GM10266 (cell line): ENCODE data around the gene CTDNEP1.
A peak's percentile ranks its signal among the peaks of the same experiment; 100 is the strongest.

Experiments used
- DNase-seq: peaks from one replicate; pipeline ENCODE4 v3.0.0; 2012; ENCODE audit errors: extremely low spot score
- TF ChIP-seq, protein P1 (sequence below): IDR thresholded peaks from 2 replicates; pipeline ENCODE4 v1.5.1; 2012; ENCODE audit warnings: mild to moderate bottlenecking, low read depth; ENCODE audit not compliant: control insufficient read depth, insufficient read depth; ENCODE audit errors: missing control alignments

CTDNEP1 gene

DNA sequence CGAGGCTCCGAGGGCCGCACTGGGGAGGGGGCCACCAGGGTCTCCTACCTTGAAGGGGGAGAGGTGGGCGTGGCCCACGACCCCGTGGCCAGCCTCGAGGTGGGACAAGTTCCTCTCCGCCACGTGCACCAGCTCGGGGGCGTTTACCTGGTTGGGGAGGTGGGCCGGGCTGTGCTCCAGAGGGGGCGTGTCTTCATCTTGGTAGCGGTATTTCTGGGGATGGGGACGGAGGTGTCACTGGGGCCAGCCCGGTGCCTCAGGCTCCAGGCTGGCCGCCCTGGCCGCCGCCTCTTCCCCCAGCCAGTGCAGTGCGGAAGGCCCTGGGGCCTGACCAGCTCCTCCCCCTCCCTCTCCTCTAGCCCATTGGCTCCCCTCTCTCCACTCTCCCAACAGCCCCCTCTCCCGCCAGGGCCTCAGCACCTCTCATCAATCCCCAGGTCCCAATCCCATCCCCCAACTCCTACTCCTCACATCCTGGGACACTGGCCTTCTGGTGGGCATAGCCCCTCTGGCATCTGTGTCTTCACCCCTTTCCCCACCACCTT, 43.4 kb downstream of the CTDNEP1 start:
- TF ChIP-seq, protein P1, sequence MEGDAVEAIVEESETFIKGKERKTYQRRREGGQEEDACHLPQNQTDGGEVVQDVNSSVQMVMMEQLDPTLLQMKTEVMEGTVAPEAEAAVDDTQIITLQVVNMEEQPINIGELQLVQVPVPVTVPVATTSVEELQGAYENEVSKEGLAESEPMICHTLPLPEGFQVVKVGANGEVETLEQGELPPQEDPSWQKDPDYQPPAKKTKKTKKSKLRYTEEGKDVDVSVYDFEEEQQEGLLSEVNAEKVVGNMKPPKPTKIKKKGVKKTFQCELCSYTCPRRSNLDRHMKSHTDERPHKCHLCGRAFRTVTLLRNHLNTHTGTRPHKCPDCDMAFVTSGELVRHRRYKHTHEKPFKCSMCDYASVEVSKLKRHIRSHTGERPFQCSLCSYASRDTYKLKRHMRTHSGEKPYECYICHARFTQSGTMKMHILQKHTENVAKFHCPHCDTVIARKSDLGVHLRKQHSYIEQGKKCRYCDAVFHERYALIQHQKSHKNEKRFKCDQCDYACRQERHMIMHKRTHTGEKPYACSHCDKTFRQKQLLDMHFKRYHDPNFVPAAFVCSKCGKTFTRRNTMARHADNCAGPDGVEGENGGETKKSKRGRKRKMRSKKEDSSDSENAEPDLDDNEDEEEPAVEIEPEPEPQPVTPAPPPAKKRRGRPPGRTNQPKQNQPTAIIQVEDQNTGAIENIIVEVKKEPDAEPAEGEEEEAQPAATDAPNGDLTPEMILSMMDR, result no peak
- no peak for DNase-seq

DNA sequence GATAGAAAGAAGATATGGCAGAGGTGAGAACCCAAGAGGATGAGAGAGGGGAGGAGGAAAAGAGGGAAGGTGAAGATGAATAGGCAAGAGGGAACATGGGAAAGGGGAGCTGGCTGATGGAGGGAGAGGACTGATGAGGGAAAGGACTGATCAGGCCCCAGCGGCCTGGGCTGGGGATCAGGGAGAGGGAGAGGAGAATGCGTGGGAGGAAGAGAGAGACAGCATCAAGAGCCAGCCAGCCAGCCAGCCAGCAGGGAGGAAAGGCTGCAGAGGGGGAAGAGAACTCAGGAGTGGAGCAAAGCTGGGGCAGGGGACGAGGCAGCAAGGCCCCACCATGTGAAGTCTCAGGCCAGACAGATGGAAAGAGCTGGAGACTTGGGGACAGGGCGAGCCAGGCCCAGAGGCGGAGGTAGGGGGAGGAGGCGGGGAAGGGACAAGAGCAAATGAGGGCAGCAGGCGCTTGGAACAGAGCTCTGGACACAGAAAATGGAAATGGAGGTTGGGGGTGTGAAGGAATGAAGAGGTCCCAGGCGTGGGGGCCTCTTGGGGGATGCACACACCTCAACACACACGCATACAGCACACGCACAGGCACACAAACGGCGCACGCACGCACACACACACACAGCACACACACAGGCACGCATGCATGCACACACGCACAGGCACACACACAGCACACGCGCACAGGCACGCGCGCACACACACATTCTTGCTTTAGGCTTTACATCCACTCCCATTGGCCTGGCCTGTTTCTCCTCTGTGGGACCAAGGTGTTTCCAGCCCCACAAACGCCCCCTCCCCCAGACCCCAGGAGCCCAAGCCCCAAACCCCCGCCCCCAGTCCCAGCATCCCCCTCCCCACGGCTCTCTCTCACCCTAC, 44.2 kb downstream of the CTDNEP1 start:
- no peak for DNase-seq
- TF ChIP-seq, protein P1, result no peak

DNA sequence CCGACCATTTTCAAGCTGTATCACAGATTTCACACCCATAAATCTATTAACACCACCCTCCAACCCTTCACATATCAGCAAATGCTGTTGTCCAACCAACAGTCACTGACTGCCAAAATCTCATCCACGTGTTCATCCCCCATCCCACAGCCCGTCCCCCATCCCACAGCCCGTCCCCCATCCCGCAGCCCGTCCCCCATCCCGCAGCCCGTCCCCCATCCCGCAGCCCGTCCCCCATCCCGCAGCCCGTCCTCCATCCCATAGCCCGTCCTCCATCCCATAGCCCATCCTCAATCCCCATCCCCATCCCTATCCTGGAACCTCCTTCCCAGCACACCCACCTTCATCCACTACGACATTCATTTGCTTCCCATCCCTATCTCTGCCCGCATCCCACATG, 46.0 kb downstream of the CTDNEP1 start:
- no peak for DNase-seq
- TF ChIP-seq, protein P1, result no peak

DNA sequence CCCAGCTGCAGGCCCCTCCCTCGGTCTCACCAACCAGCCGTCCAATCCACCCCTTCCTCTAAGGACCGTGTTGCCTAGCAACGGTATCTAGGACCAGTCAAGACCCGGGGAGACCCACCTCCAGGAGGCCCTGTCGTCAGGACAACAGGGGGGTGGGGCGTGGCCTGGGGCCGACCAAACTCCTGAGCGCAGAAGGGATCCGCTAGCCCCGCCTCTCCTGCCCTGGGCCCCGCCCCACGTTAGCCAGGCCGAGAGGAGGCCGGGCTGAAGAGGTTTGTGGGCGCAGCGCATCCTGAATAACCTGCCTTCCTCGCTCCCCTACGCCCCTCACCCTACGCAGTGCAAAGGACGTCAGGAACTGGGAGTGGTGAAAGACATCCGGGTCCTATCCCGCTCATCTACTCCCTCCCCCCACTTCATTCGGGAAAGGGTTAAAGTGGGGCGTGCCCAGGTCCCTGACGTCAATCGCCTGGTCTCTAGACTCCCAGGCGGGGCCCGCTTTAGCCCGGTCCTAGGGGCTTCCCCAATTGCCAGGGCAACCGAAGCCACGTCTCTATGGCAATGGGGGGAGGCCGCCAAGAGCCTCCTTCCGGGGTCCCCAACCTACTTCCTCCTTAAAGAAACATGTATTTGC, 46.6 kb downstream of the CTDNEP1 start:
- TF ChIP-seq, protein P1, result no peak
- DNase-seq, result peak; percentile 99

DNA sequence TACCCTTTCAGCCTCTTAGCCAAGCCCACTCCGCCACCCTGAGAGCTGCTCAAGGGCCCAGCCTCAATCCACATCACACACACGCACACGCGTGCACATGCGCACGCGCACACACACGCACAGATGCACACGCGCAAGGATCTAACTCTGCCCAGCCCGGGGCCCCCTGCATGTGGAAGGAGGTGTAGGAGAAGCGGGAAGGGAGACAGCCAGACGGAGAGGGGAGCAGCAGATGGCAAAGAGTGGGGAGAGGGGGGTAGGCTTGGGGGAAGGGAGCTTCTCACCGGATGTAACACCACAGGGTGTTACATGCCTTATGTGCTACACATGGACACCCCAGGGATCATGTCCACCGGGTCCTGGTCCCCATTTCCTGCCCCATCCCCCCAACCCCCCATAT, 47.2 kb downstream of the CTDNEP1 start:
- TF ChIP-seq, protein P1, result no peak
- no peak for DNase-seq

DNA sequence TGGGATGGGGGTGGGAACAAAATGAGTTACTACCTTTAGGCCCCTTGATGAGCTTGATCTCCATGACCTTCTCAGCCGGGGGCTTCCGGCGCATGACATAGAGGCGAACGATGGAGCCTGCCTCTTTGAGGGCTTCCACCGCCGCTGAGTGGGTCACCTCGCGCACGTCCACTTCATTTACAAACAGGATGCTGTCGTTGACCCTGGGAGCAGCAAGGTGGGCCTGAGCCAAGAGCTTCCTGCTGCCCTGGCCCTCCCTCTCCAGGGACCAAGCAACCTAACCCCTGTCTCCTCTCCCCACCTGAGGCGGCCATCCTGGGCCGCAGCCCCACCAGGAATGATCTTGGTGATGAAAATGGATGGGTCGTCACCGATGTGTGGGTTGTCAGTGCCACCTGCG, 48.1 kb downstream of the CTDNEP1 start:
- no peak for DNase-seq
- TF ChIP-seq, protein P1, result no peak

DNA sequence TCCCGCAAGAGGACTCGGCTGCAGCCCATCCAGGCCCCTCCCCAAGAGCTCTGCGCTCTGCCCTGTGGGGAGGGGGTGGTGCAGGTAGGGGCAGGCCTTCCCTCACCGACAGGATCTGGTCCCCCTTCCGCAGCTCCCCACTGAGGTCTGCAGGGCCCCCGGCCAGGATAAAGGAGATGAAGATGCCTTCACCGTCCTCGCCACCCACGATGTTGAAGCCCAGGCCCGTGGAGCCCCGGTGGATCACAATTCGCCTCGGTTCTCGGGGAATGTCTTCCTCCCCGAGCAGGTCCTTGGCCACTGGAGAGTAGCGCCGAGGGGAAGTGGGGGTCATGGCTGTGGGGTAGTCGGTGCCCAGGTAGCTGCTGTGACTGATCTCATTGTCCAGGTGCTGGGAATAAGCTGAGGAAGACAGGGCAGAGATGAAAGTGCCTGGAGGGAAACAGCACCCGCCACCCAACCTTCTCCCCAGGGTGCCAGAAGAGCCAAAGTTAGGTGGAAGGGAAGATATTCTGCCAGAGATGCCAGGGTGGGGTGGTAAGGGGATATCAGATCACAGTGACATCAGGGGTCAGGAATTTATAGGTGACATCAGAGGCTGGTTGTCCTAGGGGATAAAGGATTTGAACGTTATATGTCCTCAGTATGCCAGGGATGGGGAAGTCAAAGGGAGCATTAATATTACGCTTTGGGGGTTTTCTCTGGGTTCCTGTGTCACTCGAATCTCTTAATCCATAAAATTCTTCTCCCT, 54.7 kb downstream of the CTDNEP1 start:
- DNase-seq, result no peak
- TF ChIP-seq, protein P1, result no peak
